ENCODE results near the gene EFCAB11. TPM values are rescaled to one million over a fixed set of nuclear protein-coding genes. Genes with fewer than 3 reads are reported as not detected.
"Not testable (repeated sequence)": the region's sequence is repeated elsewhere in the genome, so short reads cannot be mapped to it uniquely, and the experiment has no call there.

Gene EFCAB11
- polyA plus RNA-seq, 3 donors, result 2.0 to 4.3 (median 2.1) TPM

GRCh38 chr14:89899291-89899690 is 55.2 kb downstream of the EFCAB11 start:
- no CpG with 5 or more reads among the region's 1 CpG for WGBS (ENCODE audit: insufficient coverage)
- no peak for DNase-seq
- Mint-ChIP-seq H3K4me3 (no peak overlapping the region), H3K36me3 (peaks cover 0 to 3% of the 10 kb centered on the region in 2 donors), H3K9me3 (peaks cover 0 to 4% (median 2%) of the 10 kb centered on the region in 7 donors), H3K27me3 (ENCODE audit: low read depth in 3 of 3) (peaks cover 0 to 2% (median 0%) of the 10 kb centered on the region in 3 donors), H3K4me1 (peaks cover 7% of the 10 kb centered on the region), H3K27ac (no peak overlapping the region)
- H3K4me2 ChIP-seq (replicated peaks; ENCODE audit: extremely low read depth, low read length, poor library complexity, severe bottlenecking), result no peak overlapping the region
- no peak overlapping the region for H3K9ac ChIP-seq (ENCODE audit: insufficient read depth, low read length, poor library complexity, severe bottlenecking)
- no peak overlapping the region for H3K4me3 ChIP-seq (replicated peaks in 1 of 3; ENCODE audit: low read depth in 2 of 3, low read length in 3 of 3)
- H4K20me1 ChIP-seq (ENCODE audit: insufficient read depth, low read length), result no peaks in the 10 kb centered on the region
- H3K79me2 ChIP-seq (ENCODE audit: insufficient read depth, low read length), result no peaks in the 10 kb centered on the region
- H3K27me3 ChIP-seq (ENCODE audit: control insufficient read depth in 2 of 2, insufficient read depth in 2 of 2, low read length in 2 of 2), result no peaks in the 10 kb centered on the region
- H3K4me1 ChIP-seq (ENCODE audit: control insufficient read depth in 1 of 2, insufficient read depth in 2 of 2, low read length in 2 of 2), result no peaks in the 10 kb centered on the region
- no peak for TF ChIP-seq CTCF (IDR thresholded peaks at IDR 0.05)
- no peaks in the 10 kb centered on the region for H3K36me3 ChIP-seq (replicated peaks in 1 of 2; ENCODE audit: control insufficient read depth in 1 of 2, insufficient read depth in 2 of 2, low read length in 2 of 2)
- intact Hi-C loops (cut with micrococcal nuclease), result no loop called here
- H2AFZ ChIP-seq (ENCODE audit: insufficient read depth, low read depth, low read length, poor library complexity, severe bottlenecking), result no peak overlapping the region
- H3K9me3 ChIP-seq (replicated peaks in 1 of 2; ENCODE audit: control insufficient read depth in 1 of 2, insufficient read depth in 1 of 2, low read length in 2 of 2), result no peaks in the 10 kb centered on the region
- H3K27ac ChIP-seq (ENCODE audit: low read depth in 1 of 2, low read length in 2 of 2), result no peak overlapping the region

GRCh38 chr14:89893388-89893787 is 61.1 kb downstream of the EFCAB11 start:
- H3K9me3 Mint-ChIP-seq, result peaks cover 5 to 14% (median 12%) of the 10 kb centered on the region in 7 donors
- 100% methylated on average over 2 of the region's 3 CpGs for WGBS (ENCODE audit: insufficient coverage)
- H3K36me3 Mint-ChIP-seq, result not testable (repeated sequence)

More at GRCh38 chr14:89893388-89893787, 61.1 kb downstream of the EFCAB11 start:
- H3K4me2 ChIP-seq (replicated peaks; ENCODE audit: extremely low read depth, low read length, poor library complexity, severe bottlenecking); H3K36me3 ChIP-seq (replicated peaks in 1 of 2; ENCODE audit: control insufficient read depth in 1 of 2, insufficient read depth in 2 of 2, low read length in 2 of 2); H3K79me2 ChIP-seq (ENCODE audit: insufficient read depth, low read length); H3K4me3 Mint-ChIP-seq; H3K27ac ChIP-seq (ENCODE audit: low read depth in 1 of 2, low read length in 2 of 2); H3K4me1 Mint-ChIP-seq; intact Hi-C loops (cut with micrococcal nuclease); H3K4me1 ChIP-seq (ENCODE audit: control insufficient read depth in 1 of 2, insufficient read depth in 2 of 2, low read length in 2 of 2); H2AFZ ChIP-seq (ENCODE audit: insufficient read depth, low read depth, low read length, poor library complexity, severe bottlenecking); DNase-seq; H3K4me3 ChIP-seq (replicated peaks in 1 of 3; ENCODE audit: low read depth in 2 of 3, low read length in 3 of 3); H3K27ac Mint-ChIP-seq; H4K20me1 ChIP-seq (ENCODE audit: insufficient read depth, low read length); H3K9ac ChIP-seq (ENCODE audit: insufficient read depth, low read length, poor library complexity, severe bottlenecking); H3K27me3 Mint-ChIP-seq (ENCODE audit: low read depth in 3 of 3); H3K27me3 ChIP-seq (ENCODE audit: control insufficient read depth in 2 of 2, insufficient read depth in 2 of 2, low read length in 2 of 2): not testable (repeated sequence)
- peaks cover 9 to 19% of the 10 kb centered on the region in 2 donors for H3K9me3 ChIP-seq (replicated peaks in 1 of 2; ENCODE audit: control insufficient read depth in 1 of 2, insufficient read depth in 1 of 2, low read length in 2 of 2)
